ENCODE measurements around the gene DNASE1L2. TPM values are rescaled to one million over a fixed set of nuclear protein-coding genes. Genes with fewer than 3 reads are reported as not detected.
"Not testable (repeated sequence)": the region's sequence is repeated elsewhere in the genome, so short reads cannot be mapped to it uniquely, and the experiment has no call there.

The DNASE1L2 gene
- total RNA-seq, 4 donors from 2014 or later = 0.38 to 0.61 (median 0.57) TPM; not detected in 1

DNA sequence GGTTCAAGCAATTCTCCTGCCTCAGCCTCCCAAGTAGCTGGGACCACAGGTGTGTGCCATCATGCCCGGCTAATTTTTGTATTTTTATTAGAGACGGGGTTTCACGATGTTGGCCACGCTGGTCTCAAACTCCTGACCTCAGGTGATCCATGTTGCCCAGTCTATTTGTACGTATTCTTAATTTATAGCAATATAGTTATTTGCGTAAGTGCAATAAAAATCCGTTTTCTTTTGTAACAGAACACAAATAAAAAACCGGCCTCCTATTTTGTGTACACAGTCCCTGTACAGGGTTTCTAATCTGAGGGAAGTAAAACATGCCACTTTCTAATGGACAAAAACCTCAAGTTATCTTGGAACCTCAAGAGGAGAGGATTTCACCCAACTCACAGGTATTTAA, 24.0 kb downstream of the DNASE1L2 start:
- no peak for DNase-seq
- no peaks in the 10 kb centered on the region for H3K27me3 ChIP-seq
- 93 to 95% methylated on average over 8 of the region's 8 CpGs for WGBS, 2 donors
- no peak overlapping the region for H3K27ac ChIP-seq
- H3K4me1 ChIP-seq = peaks cover 0 to 21% (median 2%) of the 10 kb centered on the region in 3 donors
- no peaks in the 10 kb centered on the region for H3K9me3 ChIP-seq
- H3K36me3 ChIP-seq = peaks cover 29 to 99% (median 71%) of the 10 kb centered on the region in 3 donors
- TF ChIP-seq POLR2A (IDR thresholded peaks at IDR 0.05) (no peak), CTCF (IDR thresholded peaks at IDR 0.05) (no peak)
- H3K4me3 ChIP-seq = no peak overlapping the region
- intact Hi-C loops (cut with DNase I) = no loop called here

DNA sequence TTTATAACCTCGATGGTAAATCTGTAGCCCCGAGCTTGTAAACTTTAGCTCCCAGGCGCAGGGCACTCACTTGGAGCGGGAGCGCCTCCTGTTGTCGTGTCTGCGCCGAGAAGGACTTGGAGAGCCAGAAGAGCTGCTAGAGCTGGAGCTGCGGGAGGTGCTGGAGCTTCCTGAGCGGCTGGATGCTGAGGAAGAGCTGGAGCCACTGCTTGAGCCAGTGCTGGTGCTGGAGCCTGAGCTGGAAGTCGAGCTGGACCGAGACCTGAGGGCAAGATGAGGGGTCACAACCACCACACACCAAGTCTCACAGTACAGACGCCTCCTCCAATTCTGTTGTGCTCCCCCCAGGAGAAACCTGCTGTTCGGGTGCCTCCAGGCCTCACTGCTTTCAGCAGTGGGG, 26.8 kb downstream of the DNASE1L2 start:
- H3K27ac ChIP-seq; DNase-seq; H3K4me3 ChIP-seq; H3K27me3 ChIP-seq; intact Hi-C loops (cut with DNase I); H3K9me3 ChIP-seq: not testable (repeated sequence)
- H3K36me3 ChIP-seq = peaks cover 5 to 71% (median 43%) of the 10 kb centered on the region in 3 donors
- peaks cover 5 to 41% (median 17%) of the 10 kb centered on the region in 3 donors for H3K4me1 ChIP-seq
- 65 to 73% methylated on average over 4 to 8 of the region's 14 CpGs for WGBS, 2 donors

GRCh38 chr16:2266887-2267286, 30.6 kb downstream of the DNASE1L2 start:
- 0% methylated on average over 2 of the region's 12 CpGs for WGBS, 2 donors
- H3K27me3 ChIP-seq; intact Hi-C loops (cut with DNase I); DNase-seq; H3K9me3 ChIP-seq: not testable (repeated sequence)
- Histone ChIP-seq H3K36me3 (peaks cover 5 to 36% (median 29%) of the 10 kb centered on the region in 3 donors), H3K4me3 (peak overlapping the region; percentile 74 to 95 (median 81)), H3K4me1 (peaks cover 20 to 63% (median 30%) of the 10 kb centered on the region in 3 donors), H3K27ac (peak overlapping the region; percentile 91 to 99 (median 98))

DNA sequence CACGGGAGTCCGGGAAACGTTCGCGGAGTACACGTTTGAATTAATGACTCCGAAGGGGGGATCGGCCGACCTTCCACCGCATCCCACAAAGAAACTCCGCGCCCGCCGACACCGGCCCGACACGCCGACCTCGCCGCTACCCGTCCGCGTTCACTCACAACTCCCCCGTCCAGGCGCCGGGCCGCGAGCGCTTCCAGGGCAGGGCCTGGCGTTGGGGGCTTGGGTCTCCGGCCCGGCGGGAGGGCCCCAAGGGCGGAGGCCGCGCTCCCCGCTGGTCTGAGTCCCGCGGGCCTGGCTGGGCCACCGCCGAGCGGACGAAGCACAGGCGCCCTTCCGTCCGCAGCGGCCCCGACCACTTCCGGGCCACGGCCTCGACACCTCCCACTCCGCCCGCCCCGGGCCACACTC, 31.3 kb downstream of the DNASE1L2 start:
- Histone ChIP-seq H3K36me3 (peaks cover 5 to 30% (median 23%) of the 10 kb centered on the region in 3 donors), H3K4me3 (peak overlapping the region; percentile 74 to 95 (median 81)), H3K27ac (peak overlapping the region; percentile 91 to 99 (median 98)), H3K4me1 (peaks cover 20 to 63% (median 30%) of the 10 kb centered on the region in 3 donors)
- H3K27me3 ChIP-seq; DNase-seq; intact Hi-C loops (cut with DNase I); H3K9me3 ChIP-seq: not testable (repeated sequence)
- 0% methylated on average over 9 of the region's 54 CpGs; no CpG with 5 or more reads in 1 of the 2 donors for WGBS, 2 donors

DNA sequence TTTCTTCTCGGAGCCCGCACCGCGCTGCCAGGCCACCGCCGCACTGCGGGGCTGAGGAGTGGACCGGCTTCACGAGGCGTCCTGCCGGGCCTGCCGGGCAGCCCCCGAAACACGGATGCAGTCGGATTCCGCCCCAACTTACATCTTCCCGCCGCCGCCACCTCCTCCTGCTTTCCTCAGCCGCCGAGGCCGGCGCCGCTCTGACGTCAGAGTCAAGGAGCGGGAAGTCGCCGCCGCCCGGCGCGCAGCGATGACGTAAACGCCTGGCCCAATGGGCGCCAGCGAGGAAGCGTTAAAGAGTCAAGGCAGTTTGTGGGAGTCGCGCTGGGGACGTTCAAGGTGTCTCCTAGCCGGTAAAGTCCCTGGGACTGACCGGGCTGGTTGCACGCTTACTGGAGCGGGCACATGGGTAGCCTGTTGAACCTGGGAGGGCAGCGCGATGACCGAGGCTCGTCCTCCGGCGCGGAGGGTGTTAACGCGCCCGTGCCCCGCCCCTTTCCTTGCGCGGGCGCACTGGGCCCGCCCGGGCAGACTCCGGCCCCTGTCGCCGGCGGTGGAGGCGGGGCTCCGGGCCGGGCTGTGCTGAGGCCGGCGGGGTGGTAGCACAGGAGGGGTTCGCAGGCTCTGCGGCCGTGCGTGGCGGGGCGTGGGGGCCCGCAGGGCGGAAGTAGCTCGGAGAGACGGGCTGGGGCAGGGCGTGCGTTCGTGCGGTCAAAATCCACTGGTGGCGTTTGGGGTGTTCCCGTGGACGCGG, 31.8 kb downstream of the DNASE1L2 start, which contains the start of gene RNPS1:
Gene RNPS1, minus strand, starts transcription at position 214 of the 754 bp plus-strand sequence. CDS start 3,483 bp downstream, outside the sequence.
- H3K36me3 ChIP-seq = peaks cover 5 to 24% (median 17%) of the 10 kb centered on the region in 3 donors
- H3K27ac ChIP-seq = peak within 1 kb of the TSS; percentile 91 to 99 (median 98)
- TF ChIP-seq CTCF (IDR thresholded peaks at IDR 0.05) (peak in 3 of 6 experiments; percentile 2 to 28 (median 13)), POLR2A (IDR thresholded peaks at IDR 0.05) (peak in 3 of 4 donors; percentile 96 to 99 (median 98))
- no peaks in the 10 kb centered on the region for H3K27me3 ChIP-seq
- no peaks in the 10 kb centered on the region for H3K9me3 ChIP-seq
- intact Hi-C loops (cut with DNase I) = no loop called here
- H3K4me1 ChIP-seq = peaks cover 20 to 63% (median 30%) of the 10 kb centered on the region in 3 donors
- 0% methylated on average over 6 of the region's 88 CpGs; no CpG with 5 or more reads in 1 of the 2 donors for WGBS, 2 donors
- DNase-seq = peak; percentile 79
- H3K4me3 ChIP-seq = peak within 1 kb of the TSS; percentile 74 to 95 (median 81)

GRCh38 chr16:2270070-2270462, 33.8 kb downstream of the DNASE1L2 start:
- intact Hi-C loops (cut with DNase I) = no loop called here
- DNase-seq = no peak

More at GRCh38 chr16:2270070-2270462, 33.8 kb downstream of the DNASE1L2 start:
- Histone ChIP-seq H3K4me3 (no peak overlapping the region), H3K9me3 (no peaks in the 10 kb centered on the region), H3K36me3 (peaks cover 0 to 5% (median 0%) of the 10 kb centered on the region in 3 donors), H3K4me1 (peaks cover 20 to 44% (median 30%) of the 10 kb centered on the region in 3 donors), H3K27me3 (no peaks in the 10 kb centered on the region), H3K27ac (no peak overlapping the region)
- WGBS, 2 donors = 83 to 85% methylated on average over 5 to 8 of the region's 9 CpGs
- TF ChIP-seq CTCF (IDR thresholded peaks at IDR 0.05) (no peak), POLR2A (IDR thresholded peaks at IDR 0.05) (no peak)
